Neural cell (in vitro differentiated cells): ENCODE measurements around the gene STRADA. TPM values are rescaled to one million over a fixed set of nuclear protein-coding genes. Genes with fewer than 3 reads are reported as not detected.

Experiments used
- H2AFZ ChIP-seq: fragments of 200-600, 300-800 bp; sonication (generic), shearing (Covaris generic); 2 replicates; pipeline ENCODE4 v1.6.0; 2014; ENCODE audit warnings: low read depth, mild to moderate bottlenecking, antibody characterized with exemption, low read length, moderate library complexity
- H3F3A ChIP-seq: fragments of 200-600 bp; shearing (Covaris generic); 2 replicates; pipeline ENCODE4 v1.6.1; 2016; ENCODE audit warnings: mild to moderate bottlenecking, moderate library complexity, mixed read lengths, antibody characterized with exemption, low read length; ENCODE audit not compliant: insufficient read depth, poor library complexity, severe bottlenecking
- H3K27ac ChIP-seq: fragments of 200-600, 300-800 bp; sonication (generic), shearing (Covaris generic); 2 replicates; pipeline ENCODE4 v1.5.1; 2014; ENCODE audit warnings: mild to moderate bottlenecking, low read length, moderate library complexity
- H3K27me3 ChIP-seq: fragments of 300-800, 200-600 bp; sonication (generic), shearing (Covaris generic); 2 replicates; pipeline ENCODE4 v1.6.0; 2014; ENCODE audit warnings: mild to moderate bottlenecking, low read depth, low read length, moderate library complexity; ENCODE audit not compliant: insufficient read depth
- H3K36me3 ChIP-seq: fragments of 300-800, 200-600 bp; sonication (generic), shearing (Covaris generic); 2 replicates; pipeline ENCODE4 v1.5.1; 2014; ENCODE audit warnings: mild to moderate bottlenecking, antibody characterized with exemption, low read length, moderate library complexity; ENCODE audit not compliant: insufficient read depth
- H3K4me2 ChIP-seq: fragments of 300-800, 200-600 bp; sonication (generic), shearing (Covaris generic); 2 replicates; pipeline ENCODE4 v1.6.0; 2014; ENCODE audit warnings: mild to moderate bottlenecking, low read length
- H3K4me3 ChIP-seq: fragments of 300-800, 200-600 bp; sonication (generic), shearing (Covaris generic); 2 replicates; pipeline ENCODE4 v1.5.1; 2014; ENCODE audit warnings: mild to moderate bottlenecking, low read length, moderate library complexity
- H3K79me2 ChIP-seq: fragments of 200-600 bp; shearing (Covaris generic); replicated peaks from 2 replicates; pipeline ENCODE4 v1.6.0; 2014; ENCODE audit warnings: mild to moderate bottlenecking, low read length, moderate library complexity; ENCODE audit not compliant: insufficient read depth
- H3K9ac ChIP-seq: fragments of 300-800, 200-600 bp; sonication (generic), shearing (Covaris generic); 2 replicates; pipeline ENCODE4 v1.6.1; 2016; ENCODE audit warnings: mild to moderate bottlenecking, low read length, mixed read lengths
- H3K9me2 ChIP-seq: fragments of 200-600 bp; shearing (Covaris generic); 2 replicates; pipeline ENCODE4 v1.6.1; 2016; ENCODE audit warnings: mild to moderate bottlenecking, low read length, mixed read lengths; ENCODE audit not compliant: insufficient read depth
- H3K9me3 ChIP-seq: fragments of 200-600, 300-800 bp; sonication (generic), shearing (Covaris generic); 2 replicates; pipeline ENCODE4 v1.6.1; 2016; ENCODE audit warnings: mild to moderate bottlenecking, mixed run types, low read length, moderate library complexity, mixed read lengths
- H4K20me1 ChIP-seq: fragments of 200-600 bp; shearing (Covaris generic); 2 replicates; pipeline ENCODE4 v1.6.1; 2016; ENCODE audit warnings: mild to moderate bottlenecking, mixed run types; ENCODE audit not compliant: insufficient read depth
- CTCF ChIP-seq: fragments of 450-650 bp; IDR thresholded peaks from 2 replicates; pipeline ENCODE4 v1.5.1; 2014; ENCODE audit warnings: antibody characterized with exemption, mild to moderate bottlenecking, moderate library complexity; ENCODE audit not compliant: poor library complexity, severe bottlenecking
- EP300 ChIP-seq: fragments of 450-650 bp; conservative IDR thresholded peaks from 2 replicates; pipeline ENCODE4 v1.6.1; 2014; ENCODE audit warnings: antibody characterized with exemption, mild to moderate bottlenecking, moderate library complexity; ENCODE audit not compliant: poor library complexity, severe bottlenecking
- EZH2 ChIP-seq: fragments of 200-600, 300-800 bp; shearing (Covaris generic), sonication (generic); IDR thresholded peaks from 2 replicates; pipeline ENCODE4 v1.6.1; 2014; ENCODE audit warnings: antibody characterized with exemption, low read length, borderline replicate concordance, mild to moderate bottlenecking; ENCODE audit not compliant: insufficient read depth, poor library complexity, severe bottlenecking
- MXI1 ChIP-seq: fragments of 450-650 bp; conservative IDR thresholded peaks from 2 replicates; pipeline ENCODE4 v1.6.1; 2014; ENCODE audit warnings: antibody characterized with exemption, mild to moderate bottlenecking; ENCODE audit not compliant: poor library complexity, severe bottlenecking
- POLR2AphosphoS5 ChIP-seq: IDR thresholded peaks from 2 replicates; pipeline ENCODE4 v1.6.1; 2012
- RAD21 ChIP-seq: fragments of 450-650 bp; conservative IDR thresholded peaks from 2 replicates; pipeline ENCODE4 v1.6.1; 2014; ENCODE audit warnings: antibody characterized with exemption, mild to moderate bottlenecking, moderate library complexity
- REST ChIP-seq: IDR thresholded peaks from 2 replicates; pipeline ENCODE4 v1.6.1; 2012; ENCODE audit warnings: borderline replicate concordance
- SMC3 ChIP-seq: fragments of 450-650 bp; conservative IDR thresholded peaks from 2 replicates; pipeline ENCODE4 v1.6.1; 2014; ENCODE audit warnings: antibody characterized with exemption, mild to moderate bottlenecking, moderate library complexity; ENCODE audit not compliant: poor library complexity
- TAF1 ChIP-seq: IDR thresholded peaks from 2 replicates; pipeline ENCODE4 v1.6.1; 2012; ENCODE audit warnings: low read depth
- polyA plus RNA-seq: library from polyadenylated mRNA; depleted of rRNA; stranded (reverse); fragments of >200 nt; gene quantifications from 2 replicates; pipeline ENCODE4 v1.2.3, GENCODE V29; 2014

Gene STRADA
- polyA plus RNA-seq, 1 donor from 2014 or later: 18.4 TPM

GRCh38 chr17:63689479-63689878 lies 52.1 kb downstream of the STRADA start:
- no peaks in the 10 kb centered on the region for H3K9me2 ChIP-seq
- H2AFZ ChIP-seq: no peak overlapping the region
- H3K27ac ChIP-seq: no peak overlapping the region
- H3F3A ChIP-seq: no peaks in the 10 kb centered on the region
- no peaks in the 10 kb centered on the region for H3K9me3 ChIP-seq
- no peaks in the 10 kb centered on the region for H3K36me3 ChIP-seq
- no peak overlapping the region for H3K4me2 ChIP-seq
- H4K20me1 ChIP-seq: no peaks in the 10 kb centered on the region
- H3K9ac ChIP-seq: no peak overlapping the region
- no peak overlapping the region for H3K4me3 ChIP-seq
- TF ChIP-seq CTCF: no peak
- TF ChIP-seq MXI1: no peak
- no peak for TF ChIP-seq SMC3
- TF ChIP-seq EZH2: no peak
- no peak for TF ChIP-seq RAD21
- no peak for TF ChIP-seq EP300
- no peaks in the 10 kb centered on the region for H3K27me3 ChIP-seq
- H3K79me2 ChIP-seq: no peaks in the 10 kb centered on the region

- no peaks in the 10 kb centered on the region for H3K79me2 ChIP-seq
- no peak overlapping the region for H3K4me2 ChIP-seq
- H3F3A ChIP-seq: no peaks in the 10 kb centered on the region
- TF ChIP-seq MXI1 (no peak), RAD21 (no peak), CTCF (no peak), EZH2 (no peak), SMC3 (no peak), TAF1 (no peak), POLR2AphosphoS5 (no peak), EP300 (no peak), REST (no peak)
- no peaks in the 10 kb centered on the region for H4K20me1 ChIP-seq
- no peak overlapping the region for H3K9ac ChIP-seq
- H3K9me3 ChIP-seq: no peaks in the 10 kb centered on the region
- H3K36me3 ChIP-seq: no peaks in the 10 kb centered on the region
- no peaks in the 10 kb centered on the region for H3K27me3 ChIP-seq
- H3K4me3 ChIP-seq: no peak overlapping the region
- no peak overlapping the region for H3K27ac ChIP-seq
- no peaks in the 10 kb centered on the region for H3K9me2 ChIP-seq
- H2AFZ ChIP-seq: no peak overlapping the region
Measured at GRCh38 chr17:63688396-63689020, 53.1 kb downstream of the STRADA start.
